OCI-LY7 (cell line): ENCODE measurements around the gene APOA1.

Experiments used
- CTCF ChIP-seq: fragments of 200-600 bp; sonication (generic); conservative IDR thresholded peaks from 2 replicates; pipeline ENCODE4 v1.5.1; 2014; ENCODE audit warnings: mild to moderate bottlenecking, antibody characterized with exemption, low read length, moderate library complexity, mixed read lengths
- EZH2phosphoT487 ChIP-seq: fragments of 200-600 bp; sonication (generic); IDR thresholded peaks from 2 replicates; pipeline ENCODE4 v1.6.1; 2018; ENCODE audit warnings: low read depth, borderline replicate concordance, mild to moderate bottlenecking, mixed run types, antibody characterized with exemption, low read length, moderate library complexity, mixed read lengths

GRCh38 chr11:116849486-116849885 is 12.1 kb upstream of the APOA1 start:
- TF ChIP-seq CTCF (no peak), EZH2phosphoT487 (no peak)
